DMS79 treated with DMSO at 0.1 percent for 48 hours (cell line): ENCODE results near the gene CHRNA5.

Experiments
- DNase-seq: peaks from one replicate; lab custom pipeline; 2025; lab: John Stamatoyannopoulos, UW

CHRNA5 gene

GRCh38 chr15:78620527-78621421 is 55.5 kb downstream of the CHRNA5 start, which contains the start of gene CHRNA3:
Gene CHRNA3, minus strand, starts transcription at chr15:78620996. Its CDS starts 202 bp downstream, at chr15:78620794.
- DNase-seq = no peak

GRCh38 chr15:78621810-78622402 is 56.6 kb downstream of the CHRNA5 start:
- DNase-seq = no peak

- no peak for DNase-seq
Observed at GRCh38 chr15:78623786-78624497, 58.6 kb downstream of the CHRNA5 start.

GRCh38 chr15:78624651-78625590 is 59.6 kb downstream of the CHRNA5 start:
- DNase-seq = no peak

GRCh38 chr15:78625606-78626280 is 60.4 kb downstream of the CHRNA5 start:
- DNase-seq = peak; percentile 38

- DNase-seq = peak; percentile 54
Observed at GRCh38 chr15:78626381-78626995, 61.2 kb downstream of the CHRNA5 start.

GRCh38 chr15:78627348-78627747 is 62.0 kb downstream of the CHRNA5 start:
- no peak for DNase-seq

GRCh38 chr15:78628227-78628626 is 62.9 kb downstream of the CHRNA5 start:
- DNase-seq = no peak

GRCh38 chr15:78629031-78629715 is 63.9 kb downstream of the CHRNA5 start:
- no peak for DNase-seq

GRCh38 chr15:78629716-78630065 is 64.4 kb downstream of the CHRNA5 start:
- DNase-seq = no peak

GRCh38 chr15:78630886-78631633 is 65.7 kb downstream of the CHRNA5 start:
- no peak for DNase-seq

GRCh38 chr15:78633348-78633747 is 68.0 kb downstream of the CHRNA5 start:
- DNase-seq = no peak

GRCh38 chr15:78634210-78635145 is 69.2 kb downstream of the CHRNA5 start:
- DNase-seq = no peak

GRCh38 chr15:78635346-78635745 is 70.0 kb downstream of the CHRNA5 start:
- DNase-seq = no peak

GRCh38 chr15:78636378-78636859 is 71.1 kb downstream of the CHRNA5 start:
- DNase-seq = no peak

- DNase-seq = peak; percentile 31
Observed at GRCh38 chr15:78637776-78638435, 72.6 kb downstream of the CHRNA5 start.

GRCh38 chr15:78638658-78639314 is 73.5 kb downstream of the CHRNA5 start:
- DNase-seq = peak; percentile 45
